ENCODE data around the gene GOT1. TPM values are rescaled to one million over a fixed set of nuclear protein-coding genes. Genes with fewer than 3 reads are reported as not detected.

Gene GOT1
- total RNA-seq, 1 donor from 2014 or later: 140 TPM

DNA sequence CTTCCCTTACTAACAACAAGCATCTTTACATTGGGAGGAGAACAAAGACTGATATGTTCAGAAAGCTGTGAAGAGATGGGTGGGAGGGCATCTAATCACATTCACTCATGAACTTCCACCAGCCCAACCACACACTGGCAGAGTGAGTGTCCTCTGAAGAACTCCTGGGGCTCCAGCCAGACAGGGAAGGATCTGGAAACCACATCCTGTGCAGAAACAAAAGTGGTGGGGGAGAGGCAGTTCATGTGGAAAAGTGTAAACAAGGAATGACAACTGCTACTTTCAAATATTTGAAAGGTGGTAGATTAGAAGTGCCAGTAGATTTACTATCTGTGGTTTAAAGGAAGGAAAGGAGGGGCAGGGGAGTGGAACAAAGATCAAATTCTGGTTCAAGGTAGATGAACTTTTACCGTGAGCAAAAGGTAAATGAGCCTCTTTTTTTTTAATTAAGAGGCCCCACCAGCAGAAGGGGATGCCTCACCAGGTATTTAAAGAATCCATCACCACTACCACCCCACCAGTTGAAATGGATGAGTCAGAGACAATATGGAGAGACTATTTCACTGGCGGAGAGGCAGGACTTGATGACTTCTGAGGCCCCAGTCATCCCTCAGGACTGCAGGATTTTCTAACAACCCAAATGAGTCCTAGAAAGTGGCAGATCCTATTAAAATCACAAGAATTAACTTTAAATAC lies 34.5 kb downstream of the GOT1 start:
- no peak for DNase-seq (ENCODE audit: low spot score)

- DNase-seq (ENCODE audit: low spot score): no peak
These were observed 35.5 kb downstream of the GOT1 start for GRCh38 chr10:99394761-99395386.

DNA sequence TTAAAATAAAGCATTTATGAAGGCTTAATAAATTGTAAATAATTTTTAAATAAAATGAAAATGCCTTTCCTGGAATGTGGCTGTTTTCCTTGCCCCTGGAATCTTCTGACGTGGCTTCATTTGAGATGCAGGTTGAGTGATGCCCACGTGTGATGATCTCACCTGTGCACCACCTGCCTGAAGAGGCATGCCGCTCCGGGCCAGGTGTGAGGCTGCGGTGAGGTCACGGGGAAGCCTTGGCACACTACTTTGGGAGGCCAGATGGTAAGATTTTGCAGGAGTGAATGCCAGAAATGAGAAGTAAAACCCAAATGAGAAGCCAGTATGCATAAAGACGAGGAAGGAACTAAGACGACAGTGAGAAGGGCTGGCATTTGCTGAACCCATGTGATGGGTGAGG lies 36.2 kb downstream of the GOT1 start:
- no peak for DNase-seq (ENCODE audit: low spot score)

DNA sequence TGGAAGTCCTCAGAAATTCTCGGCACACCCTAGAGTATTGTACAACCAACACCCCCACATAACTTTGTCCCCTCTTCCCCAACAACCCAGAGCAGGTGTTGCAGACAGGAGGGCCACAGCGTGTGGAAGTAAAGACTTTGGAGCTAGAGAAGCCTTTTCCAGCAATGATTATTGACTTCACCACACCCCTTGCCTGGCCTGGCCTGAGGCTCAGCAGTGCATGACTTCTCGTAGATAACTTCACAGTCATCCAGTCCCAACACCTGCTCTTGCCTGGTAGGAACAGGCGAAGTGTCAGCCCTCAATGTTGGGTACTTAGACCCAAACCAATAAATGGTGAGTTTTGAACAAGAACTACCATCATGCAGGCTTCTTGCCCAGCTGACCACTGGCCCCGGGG lies 36.7 kb downstream of the GOT1 start:
- no peak for DNase-seq (ENCODE audit: low spot score)

- no peak for DNase-seq (ENCODE audit: low spot score)
These were observed 37.4 kb downstream of the GOT1 start for GRCh38 chr10:99393036-99393435.

- DNase-seq (ENCODE audit: low spot score): no peak
These were observed 39.1 kb downstream of the GOT1 start for GRCh38 chr10:99391346-99391745.

DNA sequence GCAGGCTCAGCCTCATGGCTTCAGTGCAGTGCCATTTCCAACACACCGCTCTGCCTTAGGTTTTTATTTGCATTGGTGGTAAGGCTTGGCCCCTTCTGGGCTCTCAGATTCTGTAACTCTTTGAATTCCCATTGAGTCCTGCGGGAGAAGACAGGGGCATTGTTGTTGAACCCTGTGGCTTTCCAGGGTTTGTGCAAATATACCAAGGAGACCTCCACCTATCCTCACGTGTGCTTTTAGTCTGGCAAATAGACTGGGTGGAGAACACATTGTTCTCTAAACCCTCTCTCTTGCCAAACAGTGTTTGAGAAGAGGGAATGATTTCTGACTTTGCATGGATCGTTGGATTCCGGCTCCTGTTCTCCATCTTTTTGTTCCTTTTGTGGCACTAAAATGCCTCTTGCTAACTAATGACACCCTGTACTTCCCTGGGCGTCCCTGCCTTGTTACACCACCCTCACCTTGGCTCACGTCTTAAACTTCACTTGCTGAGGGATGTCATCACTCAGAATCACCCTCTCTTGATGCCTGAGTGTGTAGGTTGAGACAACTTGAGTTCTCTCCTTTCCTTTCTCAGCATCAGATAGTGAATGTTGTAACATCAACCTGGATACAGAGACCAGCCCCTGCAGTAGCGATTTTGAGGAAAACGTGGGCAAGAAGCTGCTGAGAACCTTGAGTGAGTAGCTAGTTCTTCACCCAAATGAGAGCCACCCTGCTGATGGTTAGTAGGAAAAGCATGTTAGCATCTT lies 40.5 kb downstream of the GOT1 start:
- DNase-seq (ENCODE audit: low spot score): no peak

DNA sequence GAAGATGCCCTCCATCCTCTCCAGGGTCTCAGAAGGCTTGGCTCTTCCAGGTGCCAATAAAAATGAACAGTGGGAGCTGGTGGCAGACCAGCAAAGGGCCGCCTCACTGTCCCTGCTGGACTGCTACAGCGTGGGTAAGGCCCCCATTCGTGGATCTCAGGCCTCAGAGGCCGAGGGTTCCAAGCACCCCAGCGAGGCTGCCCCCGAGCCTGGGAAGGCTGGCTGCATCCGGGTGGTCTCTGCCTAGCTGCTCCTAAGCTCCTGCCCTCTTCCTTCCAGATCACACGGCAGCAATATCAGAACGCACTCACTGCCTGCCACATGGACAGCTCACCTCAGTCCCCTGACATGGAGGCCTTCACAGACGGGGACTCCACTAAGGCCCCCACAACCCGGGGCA lies 42.9 kb downstream of the GOT1 start:
- DNase-seq (ENCODE audit: low spot score): no peak

GRCh38 chr10:99387071-99387470 lies 43.4 kb downstream of the GOT1 start:
- no peak for DNase-seq (ENCODE audit: low spot score)

DNA sequence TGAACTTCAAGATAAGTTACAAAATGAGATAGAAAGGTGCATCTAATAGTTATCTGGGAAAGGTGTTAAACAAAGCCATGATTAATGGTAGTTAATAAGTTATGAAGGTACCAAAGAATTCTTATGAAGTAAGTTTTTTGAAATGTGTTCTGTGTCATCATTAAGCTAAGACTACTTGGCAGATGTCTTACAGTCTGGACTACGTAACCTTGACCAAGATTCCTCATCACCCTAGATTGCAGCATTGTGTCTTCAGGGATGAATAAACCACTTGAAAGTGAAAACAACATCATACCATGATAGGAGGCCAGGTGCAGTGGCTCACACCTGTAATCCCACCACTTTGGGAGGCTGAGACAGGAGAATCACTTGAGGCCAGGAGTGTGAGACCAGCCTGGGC lies 48.2 kb downstream of the GOT1 start:
- no peak for DNase-seq (ENCODE audit: low spot score)

- DNase-seq (ENCODE audit: low spot score): no peak
These were observed 55.0 kb downstream of the GOT1 start for GRCh38 chr10:99375426-99375825.

DNA sequence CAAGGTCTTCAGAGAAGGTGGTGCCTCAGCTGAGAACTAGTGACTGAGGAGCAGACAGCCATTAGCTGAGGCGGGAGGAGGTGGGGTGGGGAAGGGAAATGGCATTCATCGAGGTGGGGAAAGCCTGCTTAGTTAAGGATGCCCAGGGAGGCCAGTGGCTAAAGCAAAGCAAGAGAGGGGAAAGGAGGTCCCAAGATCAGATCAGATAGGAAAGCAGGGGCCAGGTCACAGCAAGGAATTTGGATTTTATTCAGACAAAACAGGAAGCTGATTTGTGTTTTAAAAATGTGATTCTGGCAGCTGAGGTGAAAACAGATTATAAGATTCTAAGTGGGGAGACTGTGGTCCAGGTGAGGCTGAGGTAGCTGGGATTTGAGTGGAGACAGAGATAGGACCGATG lies 55.5 kb downstream of the GOT1 start:
- no peak for DNase-seq (ENCODE audit: low spot score)

GRCh38 chr10:99374526-99374925 lies 55.9 kb downstream of the GOT1 start:
- no peak for DNase-seq (ENCODE audit: low spot score)

- DNase-seq (ENCODE audit: low spot score): no peak
These were observed 57.7 kb downstream of the GOT1 start for GRCh38 chr10:99372546-99373271.

DNA sequence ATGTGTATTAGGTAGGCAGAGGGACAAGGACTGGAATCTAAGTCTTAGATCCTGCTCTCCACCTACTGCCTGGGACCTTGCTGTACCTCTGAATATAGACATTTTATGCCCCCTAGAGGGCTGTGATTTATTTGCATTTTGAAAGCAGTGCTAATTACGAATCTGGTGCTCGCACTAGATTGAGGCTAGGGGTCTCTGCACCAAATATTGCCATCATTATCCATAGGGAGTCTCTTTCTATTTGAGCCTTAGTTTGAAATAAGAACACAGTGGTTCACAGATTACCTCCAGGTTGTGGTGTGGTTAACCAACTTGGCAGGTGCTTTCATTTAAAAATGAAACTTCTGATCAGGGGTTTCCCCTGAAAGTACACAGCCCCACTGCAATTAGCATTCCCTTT lies 59.4 kb downstream of the GOT1 start:
- DNase-seq (ENCODE audit: low spot score): no peak

DNA sequence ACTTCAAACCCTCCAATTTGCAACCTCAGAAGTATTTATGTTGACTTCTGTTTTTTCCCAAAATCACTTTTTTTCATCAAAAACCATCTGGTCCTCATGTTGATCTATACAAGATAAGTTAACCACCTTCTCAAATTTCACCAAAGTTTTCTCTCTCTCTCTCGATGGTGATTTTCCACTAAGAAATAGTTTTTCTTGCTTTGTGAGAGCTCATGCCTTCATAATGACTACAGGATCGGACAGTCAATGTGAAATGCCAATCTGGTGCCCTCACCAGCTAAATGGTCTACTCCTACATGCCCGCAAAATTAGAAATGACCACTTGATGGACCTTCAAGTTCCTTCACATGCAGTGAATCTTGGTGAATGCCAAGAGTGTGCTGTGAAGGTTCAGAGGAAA lies 60.9 kb downstream of the GOT1 start:
- DNase-seq (ENCODE audit: low spot score): no peak

DNA sequence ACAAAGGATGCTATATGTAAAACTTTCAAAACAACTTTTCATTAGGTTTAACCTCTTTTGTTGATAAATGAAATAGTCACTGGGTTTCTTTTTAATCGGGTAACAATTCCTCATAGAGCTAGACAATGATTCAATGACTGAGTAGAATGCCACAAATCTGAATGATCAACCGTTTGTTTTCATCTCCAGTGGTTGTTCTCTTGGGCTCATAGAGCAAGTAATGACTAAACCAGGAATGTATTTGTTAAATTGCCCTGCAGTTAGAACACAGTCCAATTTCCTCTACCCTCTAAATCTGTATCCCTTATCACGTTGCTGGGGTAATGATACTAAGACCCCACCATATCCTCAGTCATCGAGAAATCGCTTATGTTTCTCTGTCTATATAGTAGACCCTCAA lies 61.3 kb downstream of the GOT1 start:
- DNase-seq (ENCODE audit: low spot score): no peak

GRCh38 chr10:99368646-99369045 lies 61.8 kb downstream of the GOT1 start:
- no peak for DNase-seq (ENCODE audit: low spot score)

- DNase-seq (ENCODE audit: low spot score): no peak
These were observed 63.8 kb downstream of the GOT1 start for GRCh38 chr10:99366666-99367065.

GRCh38 chr10:99365736-99366135 lies 64.7 kb downstream of the GOT1 start:
- DNase-seq (ENCODE audit: low spot score): no peak

GRCh38 chr10:99365311-99365710 lies 65.1 kb downstream of the GOT1 start:
- no peak for DNase-seq (ENCODE audit: low spot score)

- no peak for DNase-seq (ENCODE audit: low spot score)
These were observed 66.3 kb downstream of the GOT1 start for GRCh38 chr10:99364125-99364524.
